Kidney epithelial cell (primary cell): ENCODE results near the gene STXBP6. TPM values are rescaled to one million over a fixed set of nuclear protein-coding genes. Genes with fewer than 3 reads are reported as not detected.
A peak's percentile ranks its signal among the peaks of the same experiment; 100 is the strongest.

Source experiments
- DNase-seq: peaks from one replicate; pipeline ENCODE4 v3.0.0-alpha.2; 2010; ENCODE audit warnings: low read depth
- H3K27me3 ChIP-seq: 2 replicates; pipeline ENCODE4 v1.6.0; 2011; ENCODE audit warnings: low read length; ENCODE audit not compliant: control insufficient read depth, insufficient read depth
- H3K36me3 ChIP-seq: 2 replicates; pipeline ENCODE4 v1.5.1; 2011; ENCODE audit warnings: low read length; ENCODE audit not compliant: control insufficient read depth, insufficient read depth
- H3K4me3 ChIP-seq: 2 replicates; pipeline ENCODE4 v1.5.1; 2011; ENCODE audit warnings: low read depth, mild to moderate bottlenecking, control low read depth, low read length
- total RNA-seq: library from RNA; depleted of rRNA; stranded (reverse); fragments of >200 nt; gene quantifications from 2 replicates; pipeline ENCODE4 v1.2.3, GENCODE V29; 2015
- TF ChIP-seq, protein P1 (sequence below): IDR thresholded peaks from 2 replicates; pipeline ENCODE4 v1.5.1; 2011; ENCODE audit warnings: mild to moderate bottlenecking, moderate library complexity, low read length, control low read depth, inconsistent platforms; ENCODE audit not compliant: insufficient read depth, poor library complexity, severe bottlenecking

STXBP6 gene
- total RNA-seq, 1 donor from 2014 or later, result 0.38 TPM

DNA sequence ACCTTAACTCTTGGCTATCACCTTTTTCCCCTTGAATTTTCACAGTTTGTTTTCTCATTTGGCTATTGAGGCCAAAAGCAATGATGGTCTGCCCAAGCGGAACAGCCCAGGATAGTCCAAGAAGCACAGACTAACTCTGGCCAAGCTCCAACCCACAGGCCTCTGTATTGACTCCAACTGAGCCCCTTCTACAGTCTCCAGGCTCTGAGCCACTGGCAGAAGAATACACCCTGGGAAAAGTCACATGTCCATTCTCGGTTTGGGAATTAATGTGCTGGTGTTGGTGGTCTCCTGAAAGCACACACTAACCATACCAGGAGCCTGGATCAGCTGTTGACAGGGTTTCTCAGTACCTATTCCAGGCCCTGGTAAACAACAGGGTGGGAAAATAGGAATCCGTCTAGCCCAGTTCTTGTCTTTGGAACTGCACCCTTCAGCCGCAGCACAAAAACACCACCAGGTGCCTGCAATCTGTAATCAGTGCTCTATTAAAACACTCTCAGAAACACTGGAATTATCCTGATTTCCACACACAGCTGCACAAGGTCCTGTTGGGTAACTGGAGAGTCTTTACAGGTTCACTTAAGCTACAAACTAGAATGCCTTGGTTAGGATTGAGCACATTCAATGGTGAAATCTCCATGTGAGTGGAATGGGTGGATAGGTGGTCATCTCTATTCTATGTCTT is 63.6 kb downstream of the STXBP6 start:
- Histone ChIP-seq H3K36me3 (no peaks in the 10 kb centered on the region), H3K4me3 (no peak overlapping the region), H3K27me3 (no peaks in the 10 kb centered on the region)
- TF ChIP-seq, protein P1, sequence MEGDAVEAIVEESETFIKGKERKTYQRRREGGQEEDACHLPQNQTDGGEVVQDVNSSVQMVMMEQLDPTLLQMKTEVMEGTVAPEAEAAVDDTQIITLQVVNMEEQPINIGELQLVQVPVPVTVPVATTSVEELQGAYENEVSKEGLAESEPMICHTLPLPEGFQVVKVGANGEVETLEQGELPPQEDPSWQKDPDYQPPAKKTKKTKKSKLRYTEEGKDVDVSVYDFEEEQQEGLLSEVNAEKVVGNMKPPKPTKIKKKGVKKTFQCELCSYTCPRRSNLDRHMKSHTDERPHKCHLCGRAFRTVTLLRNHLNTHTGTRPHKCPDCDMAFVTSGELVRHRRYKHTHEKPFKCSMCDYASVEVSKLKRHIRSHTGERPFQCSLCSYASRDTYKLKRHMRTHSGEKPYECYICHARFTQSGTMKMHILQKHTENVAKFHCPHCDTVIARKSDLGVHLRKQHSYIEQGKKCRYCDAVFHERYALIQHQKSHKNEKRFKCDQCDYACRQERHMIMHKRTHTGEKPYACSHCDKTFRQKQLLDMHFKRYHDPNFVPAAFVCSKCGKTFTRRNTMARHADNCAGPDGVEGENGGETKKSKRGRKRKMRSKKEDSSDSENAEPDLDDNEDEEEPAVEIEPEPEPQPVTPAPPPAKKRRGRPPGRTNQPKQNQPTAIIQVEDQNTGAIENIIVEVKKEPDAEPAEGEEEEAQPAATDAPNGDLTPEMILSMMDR, result no peak
- no peak for DNase-seq

GRCh38 chr14:24984846-24985589 is 64.9 kb downstream of the STXBP6 start:
- Histone ChIP-seq H3K4me3 (no peak overlapping the region), H3K27me3 (no peaks in the 10 kb centered on the region), H3K36me3 (no peaks in the 10 kb centered on the region)
- TF ChIP-seq, protein P1, result no peak
- DNase-seq, result no peak

DNA sequence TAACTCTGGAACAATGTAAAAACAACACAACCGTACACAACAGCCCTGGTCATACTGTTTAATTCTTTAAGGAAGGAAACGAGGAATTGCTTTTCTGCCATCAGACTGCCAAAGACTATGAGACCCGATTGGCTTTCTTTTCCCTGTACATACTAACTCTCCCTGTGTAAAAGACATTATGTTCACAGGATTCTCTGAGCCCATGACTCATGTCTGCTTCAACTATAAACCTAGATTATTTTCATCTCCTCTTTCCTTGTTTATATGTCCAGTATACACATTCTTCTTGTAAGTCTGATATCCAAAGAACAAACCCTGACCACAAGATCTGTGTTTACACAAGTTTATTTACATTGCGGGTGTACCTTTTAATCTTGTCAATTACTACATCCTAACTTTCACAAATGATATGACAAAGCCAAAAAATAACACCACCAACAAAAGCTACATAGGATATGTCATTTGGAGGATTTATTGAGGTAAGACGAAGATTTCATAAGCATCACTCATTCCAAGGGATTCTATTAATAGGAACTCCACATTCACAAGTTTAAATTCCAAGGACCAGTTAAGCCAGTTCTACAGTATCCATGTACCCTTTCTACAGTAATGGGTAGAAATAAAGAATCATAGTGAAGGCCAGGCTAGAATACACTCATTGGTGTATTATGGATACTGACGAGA is 67.3 kb downstream of the STXBP6 start:
- no peak for DNase-seq
- TF ChIP-seq, protein P1, result no peak
- H3K27me3 ChIP-seq, result no peaks in the 10 kb centered on the region
- H3K4me3 ChIP-seq, result no peak overlapping the region
- no peaks in the 10 kb centered on the region for H3K36me3 ChIP-seq

GRCh38 chr14:24979725-24980239 is 70.2 kb downstream of the STXBP6 start:
- TF ChIP-seq, protein P1, result no peak
- no peaks in the 10 kb centered on the region for H3K36me3 ChIP-seq
- no peak for DNase-seq
- H3K27me3 ChIP-seq, result no peaks in the 10 kb centered on the region
- H3K4me3 ChIP-seq, result no peak overlapping the region

DNA sequence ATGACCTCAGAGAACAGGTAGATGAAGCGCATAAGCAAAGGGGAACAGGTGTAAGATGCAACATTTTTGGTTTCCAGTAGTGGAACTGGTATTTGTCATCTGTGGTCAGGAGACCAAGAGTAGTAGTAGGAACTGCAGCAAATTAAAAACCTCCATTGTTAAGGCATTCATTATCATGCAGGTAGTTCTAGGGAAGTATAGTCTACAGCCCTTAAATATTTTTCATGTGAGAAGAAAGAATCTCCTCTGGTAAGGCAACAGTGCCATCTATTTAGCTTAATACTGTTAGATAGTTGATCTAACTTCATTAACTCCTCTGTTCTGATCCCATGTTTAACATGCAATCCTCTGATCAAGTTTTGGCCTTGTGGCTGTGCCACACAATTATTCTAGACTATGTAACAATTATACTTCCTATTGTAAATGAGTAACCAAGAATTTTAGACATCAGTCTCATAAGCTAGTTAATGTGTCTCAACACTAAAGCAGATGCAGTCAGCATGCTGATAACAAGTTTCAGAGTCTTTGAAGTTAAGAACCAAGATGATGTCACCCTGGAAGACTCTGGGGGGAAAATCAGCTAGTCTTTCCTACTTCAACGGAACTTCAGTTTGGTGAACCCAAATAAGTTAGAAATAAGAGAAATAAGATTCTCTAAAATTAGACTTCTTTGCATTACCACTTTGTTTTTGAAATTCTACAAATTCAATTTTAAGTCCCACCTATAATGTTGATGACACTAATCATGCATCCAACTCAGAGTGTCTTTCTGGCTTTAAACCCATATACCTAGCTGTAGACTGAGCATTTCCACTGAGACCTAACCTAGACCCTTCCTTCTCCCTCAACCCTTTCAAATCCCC is 70.9 kb downstream of the STXBP6 start:
- no peak overlapping the region for H3K4me3 ChIP-seq

More for the DNA sequence above, 70.9 kb downstream of the STXBP6 start:
- peak; percentile 50 for DNase-seq
- TF ChIP-seq, protein P1, result no peak
- Histone ChIP-seq H3K27me3 (no peaks in the 10 kb centered on the region), H3K36me3 (no peaks in the 10 kb centered on the region)
